B cell (primary cell): ENCODE measurements around the gene ATP6V1D. TPM values are rescaled to one million over a fixed set of nuclear protein-coding genes. Genes with fewer than 3 reads are reported as not detected.

ENCODE experiments used
- ATAC-seq: fragments of 200-7000 bp; cut with Tn5 transposase; one replicate; pipeline ENCODE4 v1.10.0; 2021; ENCODE audit warnings: low read depth, mild to moderate bottlenecking, moderate number of reproducible peaks, moderate library complexity
- CTCF ChIA-PET: fragments of 350-600 bp; sonication (Branson Sonifier 250); formaldehyde crosslinking; loops from one replicate; lab custom pipeline; 2021; ENCODE audit warnings: antibody characterized with exemption, inconsistent platforms; lab: Charles Lee
- POLR2A ChIA-PET: fragments of 350-600 bp; sonication (Branson Sonifier 250); formaldehyde crosslinking; loops from one replicate; lab custom pipeline; 2021; ENCODE audit warnings: antibody characterized with exemption; lab: Charles Lee
- DNase-seq: peaks from one replicate; pipeline ENCODE4 v3.0.0; 2013
- H2AFZ ChIP-seq: 2 replicates; pipeline ENCODE4 v1.6.1; 2012; ENCODE audit warnings: mild to moderate bottlenecking, low read depth, low read length; ENCODE audit not compliant: insufficient read depth, poor library complexity, severe bottlenecking
- H3K27ac ChIP-seq, 2 donors: 1 replicate in 1 of 2; 2 replicates in 1 of 2; pipeline ENCODE4 v1.5.1; 2012 to 2013; ENCODE audit warnings: low read length in 2 of 2, mild to moderate bottlenecking in 2 of 2, moderate library complexity in 1 of 2
- H3K27me3 ChIP-seq, 4 experiments: fragments of 200-600 bp in 1 of 4; sonication (generic) in 1 of 4; replicated peaks in 1 of 4; 1 replicate in 2 of 4; 2 replicates in 2 of 4; pipeline versions ENCODE4 v1.6.1 to v1.7.0; 2013 to 2016; ENCODE audit warnings: low read length in 3 of 4, mild to moderate bottlenecking in 2 of 4, mixed read lengths in 1 of 4, moderate library complexity in 1 of 4; ENCODE audit not compliant: insufficient read depth in 4 of 4, control insufficient read depth in 3 of 4; ENCODE audit errors: control extremely low read depth in 1 of 4
- H3K36me3 ChIP-seq, 2 experiments: replicated peaks in 1 of 2; 1 replicate in 1 of 2; 2 replicates in 1 of 2; pipeline versions ENCODE4 v1.6.1 to v1.7.1; 2013; ENCODE audit warnings: low read length in 1 of 2; ENCODE audit not compliant: insufficient read depth in 2 of 2, control insufficient read depth in 1 of 2; ENCODE audit errors: control extremely low read depth in 1 of 2, extremely low read depth in 1 of 2
- H3K4me1 ChIP-seq, 2 donors: fragments of 200-600 bp in 1 of 2; sonication (generic) in 1 of 2; 1 replicate in 1 of 2; 2 replicates in 1 of 2; pipeline versions ENCODE4 v1.5.1 to v1.6.1; 2013 to 2017; ENCODE audit warnings: low read length in 2 of 2; ENCODE audit not compliant: control insufficient read depth in 2 of 2, insufficient read depth in 2 of 2
- H3K4me2 ChIP-seq: replicated peaks from 2 replicates; pipeline ENCODE3; 2012; ENCODE audit warnings: mild to moderate bottlenecking, low read depth, low read length; ENCODE audit not compliant: poor library complexity, severe bottlenecking
- H3K4me3 ChIP-seq, 5 experiments: fragments of 200-600 bp in 1 of 5; sonication (generic) in 1 of 5; 1 replicate in 3 of 5; 2 replicates in 2 of 5; pipeline versions ENCODE4 v1.5.1 to v1.7.0; 2011 to 2016; ENCODE audit warnings: low read length in 4 of 5, mild to moderate bottlenecking in 4 of 5, low read depth in 2 of 5, control low read depth in 1 of 5, moderate library complexity in 1 of 5; ENCODE audit not compliant: insufficient read depth in 1 of 5; ENCODE audit errors: control extremely low read depth in 1 of 5, extremely low read depth in 1 of 5
- H3K79me2 ChIP-seq: fragments of 200-600 bp; sonication (generic); one replicate; pipeline ENCODE4 v1.6.0; 2016; ENCODE audit warnings: low read length; ENCODE audit not compliant: control insufficient read depth, insufficient read depth
- H3K9ac ChIP-seq: fragments of 200-600 bp; sonication (generic); 2 replicates; pipeline ENCODE4 v1.6.1; 2017; ENCODE audit warnings: mild to moderate bottlenecking, low read length, moderate library complexity
- H3K9me3 ChIP-seq, 3 donors: one replicate each; pipeline versions ENCODE4 v1.6.1 to v1.7.1; 2013; ENCODE audit warnings: low read length in 2 of 3; ENCODE audit not compliant: control insufficient read depth in 2 of 3, insufficient read depth in 1 of 3; ENCODE audit errors: control extremely low read depth in 1 of 3
- H4K20me1 ChIP-seq: 2 replicates; pipeline ENCODE4 v1.6.0; 2012; ENCODE audit warnings: mild to moderate bottlenecking, low read length; ENCODE audit not compliant: insufficient read depth, control insufficient read depth, poor library complexity, severe bottlenecking
- H3K27ac Mint-ChIP-seq: one replicate; pipeline ENCODE4 v1.8.0; 2021; ENCODE audit warnings: mixed read lengths
- H3K27me3 Mint-ChIP-seq: one replicate; pipeline ENCODE4 v1.8.0; 2021; ENCODE audit warnings: mixed read lengths
- H3K4me1 Mint-ChIP-seq: one replicate; pipeline ENCODE4 v1.8.0; 2021; ENCODE audit warnings: mixed read lengths
- H3K4me3 Mint-ChIP-seq: one replicate; pipeline ENCODE4 v1.8.0; 2021; ENCODE audit warnings: mixed read lengths
- H3K9me3 Mint-ChIP-seq: one replicate; pipeline ENCODE4 v1.8.0; 2022; ENCODE audit warnings: mixed read lengths; ENCODE audit not compliant: insufficient read depth
- CTCF ChIP-seq: fragments of 200-600 bp; IDR thresholded peaks from one replicate; pipeline ENCODE4 v1.8.0; 2022; ENCODE audit warnings: antibody characterized with exemption, mild to moderate bottlenecking
- EZH2 ChIP-seq: IDR thresholded peaks from 2 replicates; pipeline ENCODE4 v1.6.1; 2012; ENCODE audit warnings: borderline replicate concordance, low read depth, mild to moderate bottlenecking, moderate library complexity, low read length; ENCODE audit not compliant: insufficient read depth, poor library complexity, severe bottlenecking
- WGBS: methylation state at CpG from one replicate; pipeline ENCODE4 v1.1.5; 2013; ENCODE audit warnings: missing lambda C conversion rate; ENCODE audit not compliant: insufficient coverage; 5-methylcytosine and 5-hydroxymethylcytosine counted together
- intact Hi-C: fragments of 100-400 bp; cut with micrococcal nuclease; formaldehyde crosslinking; loops from one replicate; pipeline ENCODE4 v1.10.0; 2022
- polyA plus RNA-seq: library from polyadenylated mRNA; depleted of rRNA; stranded (reverse); fragments of >200 nt; gene quantifications from 2 replicates; pipeline ENCODE4 v1.2.3, GENCODE V29; 2012
- total RNA-seq, 2 donors: library from RNA; stranded (reverse); fragments of 120-200 nt in 1 of 2; gene quantifications; 1 replicate in 1 of 2; 2 replicates in 1 of 2; pipeline versions ENCODE4 v1.2.3 to v1.2.4, GENCODE V29; 2013 to 2022

Gene ATP6V1D
- total and polyA plus RNA-seq, 2 donors (not counting 1 experiment from before 2014, with no cell fraction given) = 6.4 to 35.3 TPM

GRCh38 chr14:67357186-67357968, 2.2 kb downstream of the ATP6V1D start:
- Histone ChIP-seq H3K79me2 (peaks cover 86% of the 10 kb centered on the region), H3K36me3 (peaks cover 2 to 4% of the 10 kb centered on the region in 2 experiments), H3K27ac (no peak overlapping the region), H2AFZ (no peak overlapping the region), H3K4me3 (no peak overlapping the region), H3K9ac (no peak overlapping the region), H3K9me3 (no peaks in the 10 kb centered on the region), H3K4me1 (peaks cover 22 to 26% of the 10 kb centered on the region in 2 donors), H4K20me1 (peaks cover 17% of the 10 kb centered on the region), H3K27me3 (no peaks in the 10 kb centered on the region), H3K4me2 (no peak overlapping the region)
- DNase-seq (no peak), ATAC-seq (no peak)
- H3K4me3 Mint-ChIP-seq = peak overlapping the region; percentile 46
- intact Hi-C loops = no loop called here
- H3K4me1 Mint-ChIP-seq = peaks cover 40% of the 10 kb centered on the region
- H3K9me3 Mint-ChIP-seq = no peaks in the 10 kb centered on the region
- ChIA-PET CTCF (interaction anchor here (0.8 to 1.1 kb wide), 2 partner anchors 22 to 72 kb away, joined by 3 read pairs; no protein-coding TSS in a partner anchor), POLR2A (no interaction called here)
- H3K27ac Mint-ChIP-seq = no peak overlapping the region
- no peaks in the 10 kb centered on the region for H3K27me3 Mint-ChIP-seq
- TF ChIP-seq EZH2 (no peak), CTCF (no peak)
- no CpG with 5 or more reads among the region's 4 CpGs for WGBS

GRCh38 chr14:67352055-67352454, 7.5 kb downstream of the ATP6V1D start:
- CTCF ChIA-PET = no interaction called here
- no peaks in the 10 kb centered on the region for H3K27me3 Mint-ChIP-seq
- ATAC-seq = no peak
- no peak overlapping the region for H3K9ac ChIP-seq
- WGBS = 95% methylated on average over 5 of the region's 5 CpGs
- DNase-seq = no peak
- H3K79me2 ChIP-seq = peaks cover 45% of the 10 kb centered on the region
- H4K20me1 ChIP-seq = peaks cover 6% of the 10 kb centered on the region
- TF ChIP-seq CTCF (no peak), EZH2 (no peak)
- H3K27ac Mint-ChIP-seq = no peak overlapping the region
- H3K9me3 ChIP-seq = no peaks in the 10 kb centered on the region
- H3K27ac ChIP-seq = no peak overlapping the region
- no peak overlapping the region for H3K4me3 Mint-ChIP-seq
- H3K4me1 Mint-ChIP-seq = peaks cover 2% of the 10 kb centered on the region
- peaks cover 12 to 30% of the 10 kb centered on the region in 2 experiments for H3K36me3 ChIP-seq
- no peaks in the 10 kb centered on the region for H3K27me3 ChIP-seq
- no peak overlapping the region for H3K4me2 ChIP-seq
- H2AFZ ChIP-seq = no peak overlapping the region
- POLR2A ChIA-PET = no interaction called here
- intact Hi-C loops = no loop called here
- H3K9me3 Mint-ChIP-seq = no peaks in the 10 kb centered on the region
- H3K4me3 ChIP-seq = no peak overlapping the region
- H3K4me1 ChIP-seq = no peaks in the 10 kb centered on the region
